ENCODE results near the gene FMN2. TPM values are rescaled to one million over a fixed set of nuclear protein-coding genes. Genes with fewer than 3 reads are reported as not detected.

Gene FMN2
- total RNA-seq, 1 experiment from 2014 or later: 0.59 TPM

DNA sequence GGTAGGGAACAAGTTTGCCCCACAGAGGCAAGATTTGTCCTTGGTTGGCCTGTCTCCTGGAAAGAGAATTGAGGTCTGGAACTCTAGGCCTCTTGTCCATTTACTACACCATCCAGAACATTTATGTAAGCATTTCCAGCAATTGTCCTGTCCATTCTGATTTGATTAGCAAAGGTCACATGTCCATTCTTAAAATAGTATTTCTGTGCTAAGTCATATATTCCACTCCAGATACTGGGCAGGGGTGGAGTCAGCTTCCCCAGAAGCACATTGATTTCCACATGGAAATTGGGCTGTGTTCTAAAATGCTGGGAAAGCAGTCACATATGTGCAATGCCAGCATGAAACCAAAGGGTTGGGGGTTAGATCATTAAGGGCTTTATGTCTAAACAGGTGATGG, 21.5 kb upstream of the FMN2 start:
- Histone ChIP-seq H3K27ac (ENCODE audit: insufficient read length, low read depth, low read length) (no peak overlapping the region), H2AK5ac (ENCODE audit: insufficient read length, low read length) (no peak overlapping the region), H4K8ac (replicated peaks; ENCODE audit: insufficient read length, low read depth, low read length) (no peak overlapping the region), H3K9me3 (ENCODE audit: control insufficient read depth, low read depth, low read length) (no peaks in the 10 kb centered on the region), H2BK120ac (ENCODE audit: low read depth, low read length, poor library complexity, severe bottlenecking) (no peak overlapping the region), H3K4ac (ENCODE audit: low read depth, low read length) (no peak overlapping the region), H3K14ac (ENCODE audit: insufficient read depth, low read length) (no peak overlapping the region), H3K79me1 (ENCODE audit: insufficient read depth, low read depth, low read length, poor library complexity, severe bottlenecking) (no peaks in the 10 kb centered on the region), H3K23me2 (ENCODE audit: insufficient read length, low read depth, low read length, poor library complexity, severe bottlenecking) (no peaks in the 10 kb centered on the region), H3K23ac (ENCODE audit: insufficient read length, low read depth, low read length) (no peak overlapping the region), H2BK12ac (ENCODE audit: insufficient read length, low read depth, low read length) (no peak overlapping the region), H3T11ph (ENCODE audit: low read length) (no peak overlapping the region), H2BK20ac (ENCODE audit: low read depth, low read length, poor library complexity, severe bottlenecking) (no peak overlapping the region), H3K56ac (ENCODE audit: insufficient read length, low read depth, low read length) (no peak overlapping the region), H4K5ac (ENCODE audit: insufficient read length, low read depth, low read length) (no peak overlapping the region), H3K4me2 (ENCODE audit: insufficient read depth, insufficient read length, low read length) (no peak overlapping the region), H3K18ac (ENCODE audit: insufficient read length, low read depth, low read length) (no peak overlapping the region), H3K9ac (ENCODE audit: extremely low read depth, insufficient read length, low read length) (no peak overlapping the region), H4K91ac (ENCODE audit: insufficient read length, low read depth, low read length) (no peak overlapping the region), H3K4me1 (ENCODE audit: insufficient read depth, low read length) (peaks cover 12% of the 10 kb centered on the region), H3K79me2 (ENCODE audit: insufficient read depth, low read length) (no peaks in the 10 kb centered on the region), H2BK5ac (ENCODE audit: insufficient read length, low read length) (no peak overlapping the region), H3K27me3 (ENCODE audit: insufficient read depth, low read length) (no peaks in the 10 kb centered on the region), H2BK15ac (ENCODE audit: low read depth, low read length) (no peak overlapping the region), H4K20me1 (ENCODE audit: control insufficient read depth, insufficient read depth, insufficient read length) (no peaks in the 10 kb centered on the region), H2AFZ (ENCODE audit: low read length) (no peak overlapping the region)
- Mint-ChIP-seq H3K4me3 (no peak overlapping the region), H3K27me3 (ENCODE audit: low read depth) (no peaks in the 10 kb centered on the region), H3K9me3 (no peaks in the 10 kb centered on the region; a peak in 1 of 5 replicates), H3K4me1 (peaks cover 28 to 31% of the 10 kb centered on the region in 2 experiments), H3K36me3 (ENCODE audit: insufficient read depth in 1 of 3, low read depth in 3 of 3) (no peaks in the 10 kb centered on the region), H3K27ac (no peak overlapping the region)
- TF ChIP-seq, protein P1, sequence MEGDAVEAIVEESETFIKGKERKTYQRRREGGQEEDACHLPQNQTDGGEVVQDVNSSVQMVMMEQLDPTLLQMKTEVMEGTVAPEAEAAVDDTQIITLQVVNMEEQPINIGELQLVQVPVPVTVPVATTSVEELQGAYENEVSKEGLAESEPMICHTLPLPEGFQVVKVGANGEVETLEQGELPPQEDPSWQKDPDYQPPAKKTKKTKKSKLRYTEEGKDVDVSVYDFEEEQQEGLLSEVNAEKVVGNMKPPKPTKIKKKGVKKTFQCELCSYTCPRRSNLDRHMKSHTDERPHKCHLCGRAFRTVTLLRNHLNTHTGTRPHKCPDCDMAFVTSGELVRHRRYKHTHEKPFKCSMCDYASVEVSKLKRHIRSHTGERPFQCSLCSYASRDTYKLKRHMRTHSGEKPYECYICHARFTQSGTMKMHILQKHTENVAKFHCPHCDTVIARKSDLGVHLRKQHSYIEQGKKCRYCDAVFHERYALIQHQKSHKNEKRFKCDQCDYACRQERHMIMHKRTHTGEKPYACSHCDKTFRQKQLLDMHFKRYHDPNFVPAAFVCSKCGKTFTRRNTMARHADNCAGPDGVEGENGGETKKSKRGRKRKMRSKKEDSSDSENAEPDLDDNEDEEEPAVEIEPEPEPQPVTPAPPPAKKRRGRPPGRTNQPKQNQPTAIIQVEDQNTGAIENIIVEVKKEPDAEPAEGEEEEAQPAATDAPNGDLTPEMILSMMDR (conservative IDR thresholded peaks at IDR 0.05): no peak
- DNase-seq: no peak
